Activated CD8-positive, alpha-beta memory T cell treated with anti-CD3 and anti-CD28 coated beads for 1 hour (primary cell): ENCODE measurements around the gene DUOXA2.
A peak's percentile ranks its signal among the peaks of the same experiment; 100 is the strongest.

Experiments used
- DNase-seq, 2 donors: peaks; one replicate each; pipeline ENCODE4 v3.0.0-alpha.2; 2020; ENCODE audit warnings: low read depth in 1 of 2; ENCODE audit errors: extremely low read depth in 1 of 2

The DUOXA2 gene

GRCh38 chr15:45156744-45157455 is 42.8 kb downstream of the DUOXA2 start:
- DNase-seq = no peak

- no peak for DNase-seq
Measured at GRCh38 chr15:45157974-45158373, 43.8 kb downstream of the DUOXA2 start.

DNA sequence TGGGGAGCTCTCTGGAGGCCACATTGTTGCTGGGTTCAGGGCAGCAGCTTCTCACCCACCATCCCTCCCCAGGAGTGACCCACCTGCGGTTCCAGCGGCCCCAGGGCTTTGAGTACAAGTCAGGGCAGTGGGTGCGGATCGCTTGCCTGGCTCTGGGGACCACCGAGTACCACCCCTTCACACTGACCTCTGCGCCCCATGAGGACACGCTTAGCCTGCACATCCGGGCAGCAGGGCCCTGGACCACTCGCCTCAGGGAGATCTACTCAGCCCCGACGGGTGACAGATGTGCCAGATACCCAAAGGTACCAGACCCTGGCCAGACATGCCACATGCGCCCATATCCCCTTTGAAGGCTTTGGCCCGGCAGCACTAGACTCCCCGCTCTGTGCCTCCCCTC is 47.5 kb downstream of the DUOXA2 start:
- no peak for DNase-seq

DNA sequence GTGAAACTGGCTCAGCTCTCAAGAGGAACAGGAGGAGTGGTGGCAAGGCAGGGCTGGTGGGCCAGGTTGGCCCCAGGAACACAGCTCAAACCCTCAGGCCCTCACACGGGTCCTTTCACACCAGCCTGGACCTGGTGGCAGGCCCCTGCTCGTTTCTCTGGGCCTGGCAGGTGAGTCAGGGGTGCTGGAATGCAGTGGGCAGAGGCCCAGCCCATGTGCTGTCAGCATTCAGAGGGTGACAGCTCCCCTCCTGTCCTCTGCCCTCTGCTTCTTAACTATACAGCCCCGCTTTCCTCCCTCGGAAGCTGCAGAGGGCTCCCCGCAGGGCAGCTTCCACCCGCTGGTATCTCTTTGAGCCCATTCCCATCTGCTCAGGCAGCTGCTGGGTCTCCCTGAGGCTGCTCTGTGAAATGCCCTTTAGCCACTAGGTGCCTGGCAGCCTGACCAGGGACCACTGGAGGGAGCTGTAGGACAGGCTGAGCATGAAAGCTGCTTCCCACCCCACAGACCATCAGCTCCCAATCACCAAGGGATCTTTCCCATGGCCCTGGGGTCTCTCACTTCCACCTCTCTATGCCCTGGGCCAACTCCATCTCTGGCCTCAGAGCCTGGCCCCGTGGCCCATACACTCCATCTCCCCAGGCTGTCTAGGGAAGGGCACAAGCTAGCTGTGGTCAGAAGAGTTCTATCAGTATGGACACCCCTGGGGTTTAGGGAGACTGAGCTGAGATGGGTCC is 48.8 kb downstream of the DUOXA2 start:
- peak; percentile 31 to 51 for DNase-seq

DNA sequence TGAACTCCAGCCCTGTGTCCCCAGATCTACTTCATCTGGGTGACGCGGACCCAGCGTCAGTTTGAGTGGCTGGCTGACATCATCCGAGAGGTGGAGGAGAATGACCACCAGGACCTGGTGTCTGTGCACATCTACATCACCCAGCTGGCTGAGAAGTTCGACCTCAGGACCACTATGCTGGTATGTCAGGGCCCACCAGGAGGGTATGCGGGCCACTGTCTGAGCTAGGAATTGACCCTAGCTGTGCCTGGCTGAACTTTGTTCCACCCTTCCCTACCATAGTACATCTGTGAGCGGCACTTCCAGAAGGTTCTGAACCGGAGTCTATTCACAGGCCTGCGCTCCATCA is 49.4 kb downstream of the DUOXA2 start:
- no peak for DNase-seq

- DNase-seq = no peak
Measured at GRCh38 chr15:45164914-45165313, 50.8 kb downstream of the DUOXA2 start.

GRCh38 chr15:45165536-45165935 is 51.4 kb downstream of the DUOXA2 start:
- no peak for DNase-seq

DNA sequence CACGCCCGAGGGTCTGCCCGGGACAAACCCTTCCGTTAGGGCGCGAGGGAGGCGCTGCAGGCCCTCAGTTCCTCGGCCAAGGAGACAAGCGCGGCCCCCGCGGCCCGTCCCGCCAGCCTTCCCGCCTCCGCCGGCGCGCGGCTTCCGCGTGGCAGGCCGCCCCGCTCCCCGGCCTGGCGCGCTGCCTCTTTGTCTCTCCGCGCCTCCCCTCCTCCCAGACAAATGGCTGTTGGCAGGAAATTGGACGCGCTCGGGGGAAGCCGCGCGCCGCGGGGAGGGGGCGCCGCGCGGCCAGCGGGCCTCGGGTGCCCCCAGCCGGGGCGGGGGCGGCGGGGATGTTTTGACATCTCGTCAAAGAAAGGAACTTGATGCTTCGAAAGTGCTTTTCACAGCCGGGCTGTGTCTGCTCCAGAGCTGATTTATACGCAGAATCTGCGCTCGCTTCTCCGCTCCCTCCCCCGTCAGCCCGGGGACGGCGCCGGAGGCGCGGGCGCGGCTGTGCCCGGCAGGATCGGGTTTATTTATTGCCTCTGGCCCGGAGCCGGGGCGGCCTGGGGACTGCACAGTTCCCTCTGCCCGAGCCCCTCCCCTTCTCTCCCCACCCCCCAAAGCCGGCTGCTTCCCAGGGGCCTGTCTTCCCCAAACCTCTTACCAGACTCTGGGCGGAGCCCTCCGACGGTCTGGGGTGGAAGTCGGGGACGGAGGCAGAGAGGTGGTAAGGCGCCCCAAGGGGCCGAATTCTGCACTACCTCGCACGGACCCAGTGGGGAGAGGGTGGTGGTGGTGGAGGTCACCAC is 52.9 kb downstream of the DUOXA2 start:
- DNase-seq = peak; percentile 58 to 67

DNA sequence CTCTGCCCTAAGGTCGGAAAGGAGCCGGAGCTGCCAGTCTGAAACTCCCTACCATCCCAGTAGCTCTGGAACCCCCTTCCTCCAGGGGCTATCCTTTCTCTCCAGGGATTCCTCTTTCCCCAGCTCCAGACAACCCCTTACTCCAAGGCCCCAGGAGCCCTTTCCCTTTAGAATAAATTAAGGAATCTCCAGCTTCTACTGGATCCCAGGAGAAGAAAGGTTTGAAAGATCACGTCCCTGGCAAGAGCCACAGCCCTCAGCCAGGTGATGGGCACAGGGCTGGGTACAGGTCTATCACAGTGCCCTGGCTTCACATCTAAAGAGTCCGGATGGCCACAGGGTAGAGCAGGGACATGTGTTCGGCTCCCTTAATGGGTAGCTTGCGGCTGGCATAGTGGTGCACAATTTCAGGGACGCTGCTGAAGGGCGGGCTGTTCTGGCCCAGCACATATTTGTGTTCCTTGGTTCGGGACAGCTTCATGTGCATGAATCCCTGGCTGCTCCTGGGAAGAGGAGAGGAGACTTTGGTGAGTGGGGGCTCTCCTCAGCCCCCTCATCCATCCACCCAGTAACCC is 53.6 kb downstream of the DUOXA2 start:
- no peak for DNase-seq
